Raji (cell line): ENCODE data around the gene IFITM10.

Experiments
- POLR2A ChIP-seq: IDR thresholded peaks from 2 replicates; pipeline ENCODE4 v1.6.1; 2011; ENCODE audit warnings: low read depth, low read length, control low read depth; ENCODE audit not compliant: insufficient read depth

The IFITM10 gene

GRCh38 chr11:1751999-1752906, 1.9 kb upstream of the IFITM10 start:
- no peak for TF ChIP-seq POLR2A

GRCh38 chr11:1751531-1751921, 1.1 kb upstream of the IFITM10 start:
- TF ChIP-seq POLR2A = no peak

- no peak for TF ChIP-seq POLR2A
Measured at GRCh38 chr11:1750840-1751530, 590 bp upstream of the IFITM10 start.

GRCh38 chr11:1749395-1750351, 722 bp downstream of the IFITM10 start:
- no peak for TF ChIP-seq POLR2A

- TF ChIP-seq POLR2A = no peak
Measured at GRCh38 chr11:1748636-1749394, 1.6 kb downstream of the IFITM10 start.

GRCh38 chr11:1747753-1748635, 2.4 kb downstream of the IFITM10 start:
- no peak for TF ChIP-seq POLR2A

GRCh38 chr11:1746956-1747752, 3.2 kb downstream of the IFITM10 start:
- TF ChIP-seq POLR2A = no peak

GRCh38 chr11:1746511-1746931, 3.9 kb downstream of the IFITM10 start:
- no peak for TF ChIP-seq POLR2A

- TF ChIP-seq POLR2A = no peak
Measured at GRCh38 chr11:1745701-1746320, 4.6 kb downstream of the IFITM10 start.

GRCh38 chr11:1744891-1745700, 5.3 kb downstream of the IFITM10 start:
- no peak for TF ChIP-seq POLR2A

GRCh38 chr11:1744137-1744886, 6.1 kb downstream of the IFITM10 start:
- TF ChIP-seq POLR2A = no peak
